Measurements from ENCODE around the gene EXD3. TPM values are rescaled to one million over a fixed set of nuclear protein-coding genes. Genes with fewer than 3 reads are reported as not detected.

The EXD3 gene
- total and polyA plus RNA-seq, 2 of the 13 experiments (the other 11 are each of a cell fraction or from before 2014, with no cell fraction given), result 2.7 to 4.8 TPM

DNA sequence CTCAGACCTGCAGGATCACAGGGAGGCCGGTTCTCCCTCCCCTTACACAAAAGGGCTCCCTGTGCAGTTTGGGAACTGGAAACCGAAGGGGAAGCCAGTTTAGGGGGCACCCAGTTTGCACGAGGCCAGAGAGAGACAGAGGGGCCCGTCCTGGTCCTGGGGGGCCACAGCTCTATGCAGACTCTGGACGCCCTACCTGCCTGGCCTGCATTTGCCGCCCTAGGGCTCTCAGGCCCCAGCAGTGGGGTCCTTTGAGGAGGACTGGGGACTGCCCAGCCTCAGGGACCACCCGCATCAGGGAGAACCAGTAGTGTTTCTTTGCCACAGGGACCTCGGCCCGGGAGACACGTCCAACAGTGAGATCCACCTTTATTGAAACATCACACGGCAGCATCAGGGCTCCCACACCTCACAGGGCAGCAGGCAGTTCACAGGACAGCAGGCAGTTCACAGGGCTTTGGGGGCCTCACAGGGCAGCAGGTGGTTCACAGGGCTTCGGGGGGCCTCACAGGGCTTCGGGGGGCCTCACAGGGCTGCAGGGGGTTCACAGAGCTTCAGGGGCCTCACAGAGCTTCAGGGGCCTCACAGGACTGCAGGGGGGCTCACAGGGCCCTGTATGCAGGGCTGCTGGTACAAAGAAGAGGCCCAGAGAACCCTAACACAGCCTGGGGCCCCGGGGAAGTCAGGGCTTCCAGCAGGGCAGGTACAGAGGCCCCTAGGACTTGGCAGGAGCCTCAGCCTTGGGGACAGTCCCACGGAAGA lies 36.8 kb upstream of the EXD3 start (continued):
- TF ChIP-seq, protein P1, sequence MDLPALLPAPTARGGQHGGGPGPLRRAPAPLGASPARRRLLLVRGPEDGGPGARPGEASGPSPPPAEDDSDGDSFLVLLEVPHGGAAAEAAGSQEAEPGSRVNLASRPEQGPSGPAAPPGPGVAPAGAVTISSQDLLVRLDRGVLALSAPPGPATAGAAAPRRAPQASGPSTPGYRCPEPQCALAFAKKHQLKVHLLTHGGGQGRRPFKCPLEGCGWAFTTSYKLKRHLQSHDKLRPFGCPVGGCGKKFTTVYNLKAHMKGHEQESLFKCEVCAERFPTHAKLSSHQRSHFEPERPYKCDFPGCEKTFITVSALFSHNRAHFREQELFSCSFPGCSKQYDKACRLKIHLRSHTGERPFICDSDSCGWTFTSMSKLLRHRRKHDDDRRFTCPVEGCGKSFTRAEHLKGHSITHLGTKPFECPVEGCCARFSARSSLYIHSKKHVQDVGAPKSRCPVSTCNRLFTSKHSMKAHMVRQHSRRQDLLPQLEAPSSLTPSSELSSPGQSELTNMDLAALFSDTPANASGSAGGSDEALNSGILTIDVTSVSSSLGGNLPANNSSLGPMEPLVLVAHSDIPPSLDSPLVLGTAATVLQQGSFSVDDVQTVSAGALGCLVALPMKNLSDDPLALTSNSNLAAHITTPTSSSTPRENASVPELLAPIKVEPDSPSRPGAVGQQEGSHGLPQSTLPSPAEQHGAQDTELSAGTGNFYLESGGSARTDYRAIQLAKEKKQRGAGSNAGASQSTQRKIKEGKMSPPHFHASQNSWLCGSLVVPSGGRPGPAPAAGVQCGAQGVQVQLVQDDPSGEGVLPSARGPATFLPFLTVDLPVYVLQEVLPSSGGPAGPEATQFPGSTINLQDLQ (CRISPR knock-in tag; IDR thresholded peaks at IDR 0.05), result 0 out of 2 replicates have a peak, but pooled peaks have one; percentile 20
- TF ChIP-seq MATR3 (CRISPR knock-in tag; IDR thresholded peaks at IDR 0.05) (no peak), EED (CRISPR knock-in tag; IDR thresholded peaks at IDR 0.05) (peak; percentile 63; the same call in 1 of the 2 replicates), MEIS2 (CRISPR knock-in tag; IDR thresholded peaks at IDR 0.05) (no peak), HOXA5 (CRISPR knock-in tag; IDR thresholded peaks at IDR 0.05) (no peak), JARID2 (CRISPR knock-in tag; IDR thresholded peaks at IDR 0.05; ENCODE audit: insufficient replicate concordance) (no peak), MTA1 (CRISPR knock-in tag; IDR thresholded peaks at IDR 0.05; ENCODE audit: borderline replicate concordance) (no peak), KLF16 (CRISPR knock-in tag; IDR thresholded peaks at IDR 0.05) (no peak), ZBTB20 (CRISPR knock-in tag; IDR thresholded peaks at IDR 0.05; ENCODE audit: borderline replicate concordance, low read depth) (no peak), ZSCAN21 (CRISPR knock-in tag; IDR thresholded peaks at IDR 0.05; ENCODE audit: borderline replicate concordance) (no peak), FOXA3 (CRISPR knock-in tag; IDR thresholded peaks at IDR 0.05) (no peak), ESRRA (CRISPR knock-in tag; IDR thresholded peaks at IDR 0.05; ENCODE audit: low read depth) (no peak), ZNF549 (CRISPR knock-in tag; IDR thresholded peaks at IDR 0.05) (no peak)
- TF ChIP-seq, protein P2, sequence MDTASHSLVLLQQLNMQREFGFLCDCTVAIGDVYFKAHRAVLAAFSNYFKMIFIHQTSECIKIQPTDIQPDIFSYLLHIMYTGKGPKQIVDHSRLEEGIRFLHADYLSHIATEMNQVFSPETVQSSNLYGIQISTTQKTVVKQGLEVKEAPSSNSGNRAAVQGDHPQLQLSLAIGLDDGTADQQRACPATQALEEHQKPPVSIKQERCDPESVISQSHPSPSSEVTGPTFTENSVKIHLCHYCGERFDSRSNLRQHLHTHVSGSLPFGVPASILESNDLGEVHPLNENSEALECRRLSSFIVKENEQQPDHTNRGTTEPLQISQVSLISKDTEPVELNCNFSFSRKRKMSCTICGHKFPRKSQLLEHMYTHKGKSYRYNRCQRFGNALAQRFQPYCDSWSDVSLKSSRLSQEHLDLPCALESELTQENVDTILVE (CRISPR knock-in tag; IDR thresholded peaks at IDR 0.05), result no peak
- TF ChIP-seq, protein P3, sequence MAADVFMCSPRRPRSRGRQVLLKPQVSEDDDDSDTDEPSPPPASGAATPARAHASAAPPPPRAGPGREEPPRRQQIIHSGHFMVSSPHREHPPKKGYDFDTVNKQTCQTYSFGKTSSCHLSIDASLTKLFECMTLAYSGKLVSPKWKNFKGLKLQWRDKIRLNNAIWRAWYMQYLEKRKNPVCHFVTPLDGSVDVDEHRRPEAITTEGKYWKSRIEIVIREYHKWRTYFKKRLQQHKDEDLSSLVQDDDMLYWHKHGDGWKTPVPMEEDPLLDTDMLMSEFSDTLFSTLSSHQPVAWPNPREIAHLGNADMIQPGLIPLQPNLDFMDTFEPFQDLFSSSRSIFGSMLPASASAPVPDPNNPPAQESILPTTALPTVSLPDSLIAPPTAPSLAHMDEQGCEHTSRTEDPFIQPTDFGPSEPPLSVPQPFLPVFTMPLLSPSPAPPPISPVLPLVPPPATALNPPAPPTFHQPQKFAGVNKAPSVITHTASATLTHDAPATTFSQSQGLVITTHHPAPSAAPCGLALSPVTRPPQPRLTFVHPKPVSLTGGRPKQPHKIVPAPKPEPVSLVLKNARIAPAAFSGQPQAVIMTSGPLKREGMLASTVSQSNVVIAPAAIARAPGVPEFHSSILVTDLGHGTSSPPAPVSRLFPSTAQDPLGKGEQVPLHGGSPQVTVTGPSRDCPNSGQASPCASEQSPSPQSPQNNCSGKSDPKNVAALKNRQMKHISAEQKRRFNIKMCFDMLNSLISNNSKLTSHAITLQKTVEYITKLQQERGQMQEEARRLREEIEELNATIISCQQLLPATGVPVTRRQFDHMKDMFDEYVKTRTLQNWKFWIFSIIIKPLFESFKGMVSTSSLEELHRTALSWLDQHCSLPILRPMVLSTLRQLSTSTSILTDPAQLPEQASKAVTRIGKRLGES (CRISPR knock-in tag; IDR thresholded peaks at IDR 0.05; ENCODE audit: borderline replicate concordance), result no peak
- TF ChIP-seq, protein P4, sequence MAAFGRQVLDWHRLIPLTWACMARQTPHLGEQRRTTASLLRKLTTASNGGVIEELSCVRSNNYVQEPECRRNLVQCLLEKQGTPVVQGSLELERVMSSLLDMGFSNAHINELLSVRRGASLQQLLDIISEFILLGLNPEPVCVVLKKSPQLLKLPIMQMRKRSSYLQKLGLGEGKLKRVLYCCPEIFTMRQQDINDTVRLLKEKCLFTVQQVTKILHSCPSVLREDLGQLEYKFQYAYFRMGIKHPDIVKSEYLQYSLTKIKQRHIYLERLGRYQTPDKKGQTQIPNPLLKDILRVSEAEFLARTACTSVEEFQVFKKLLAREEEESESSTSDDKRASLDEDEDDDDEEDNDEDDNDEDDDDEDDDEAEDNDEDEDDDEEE (CRISPR knock-in tag; IDR thresholded peaks at IDR 0.05), result no peak
- TF ChIP-seq, protein P5, sequence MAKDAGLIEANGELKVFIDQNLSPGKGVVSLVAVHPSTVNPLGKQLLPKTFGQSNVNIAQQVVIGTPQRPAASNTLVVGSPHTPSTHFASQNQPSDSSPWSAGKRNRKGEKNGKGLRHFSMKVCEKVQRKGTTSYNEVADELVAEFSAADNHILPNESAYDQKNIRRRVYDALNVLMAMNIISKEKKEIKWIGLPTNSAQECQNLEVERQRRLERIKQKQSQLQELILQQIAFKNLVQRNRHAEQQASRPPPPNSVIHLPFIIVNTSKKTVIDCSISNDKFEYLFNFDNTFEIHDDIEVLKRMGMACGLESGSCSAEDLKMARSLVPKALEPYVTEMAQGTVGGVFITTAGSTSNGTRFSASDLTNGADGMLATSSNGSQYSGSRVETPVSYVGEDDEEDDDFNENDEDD (CRISPR knock-in tag; IDR thresholded peaks at IDR 0.05; ENCODE audit: borderline replicate concordance), result 0 out of 2 replicates have a peak, but pooled peaks have one; percentile 8
- TF ChIP-seq, protein P6, sequence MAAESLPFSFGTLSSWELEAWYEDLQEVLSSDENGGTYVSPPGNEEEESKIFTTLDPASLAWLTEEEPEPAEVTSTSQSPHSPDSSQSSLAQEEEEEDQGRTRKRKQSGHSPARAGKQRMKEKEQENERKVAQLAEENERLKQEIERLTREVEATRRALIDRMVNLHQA (CRISPR knock-in tag; IDR thresholded peaks at IDR 0.05), result no peak
